Fibroblast of the conjunctiva (primary cell): ENCODE results near the gene DUSP8.
A peak's percentile ranks its signal among the peaks of the same experiment; 100 is the strongest.

Source experiments
- DNase-seq: peaks from one replicate; pipeline ENCODE4 v3.0.0-alpha.2; 2010; ENCODE audit warnings: low read depth

DUSP8 gene

DNA sequence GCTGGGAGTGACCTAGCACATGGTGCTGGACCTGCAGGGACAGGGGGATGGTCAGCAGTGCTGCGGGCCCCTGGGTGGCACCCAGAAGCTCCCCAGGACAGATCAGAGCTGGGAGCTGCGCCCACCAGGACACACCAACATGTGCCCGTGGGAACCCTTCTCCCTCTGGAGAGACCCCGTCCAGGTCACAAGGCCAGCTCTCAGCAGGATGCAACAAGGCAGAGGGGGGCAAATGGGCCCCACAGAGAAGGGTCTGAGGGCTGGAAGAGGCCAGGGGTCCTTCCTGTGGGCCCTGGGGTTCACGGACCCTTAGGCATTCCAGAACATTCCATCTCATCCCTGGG is 6.2 kb downstream of the DUSP8 start:
- no peak for DNase-seq

DNA sequence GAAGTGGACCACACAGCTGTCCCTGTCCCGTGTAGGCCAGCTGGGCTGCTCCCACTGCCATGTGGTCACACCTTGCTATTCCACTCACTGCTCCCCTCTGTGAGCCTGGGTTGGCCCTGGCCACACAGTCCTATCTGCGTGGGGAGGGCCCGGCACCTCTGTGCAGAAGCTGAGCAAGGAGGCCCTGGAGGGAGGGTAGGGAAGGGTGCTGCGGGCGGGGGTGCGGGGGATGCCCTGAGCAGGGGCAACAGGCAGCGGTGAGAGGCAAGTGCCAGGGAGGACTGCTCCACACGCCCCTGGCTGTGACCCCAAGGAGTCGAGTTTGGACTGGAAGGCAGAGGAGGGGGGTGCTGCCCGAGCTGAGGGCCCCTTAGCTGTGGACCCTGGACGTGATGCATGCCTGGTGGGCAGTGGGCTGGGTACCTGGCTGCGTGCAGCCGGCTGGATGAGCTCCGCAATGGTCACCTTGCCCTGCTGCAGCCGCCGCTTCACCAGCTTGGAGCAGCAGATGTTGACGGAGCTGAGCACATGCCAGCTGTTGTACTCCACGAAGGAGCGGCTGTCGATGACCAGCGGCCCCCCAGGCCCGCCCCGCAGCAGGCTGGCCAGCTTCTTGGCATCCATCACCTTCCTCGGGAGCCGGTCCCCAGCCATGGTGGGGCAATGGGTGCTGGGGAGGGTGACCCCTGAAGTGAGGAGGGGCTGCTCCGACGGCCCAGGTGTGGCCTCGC is 6.7 kb downstream of the DUSP8 start:
- no peak for DNase-seq

DNA sequence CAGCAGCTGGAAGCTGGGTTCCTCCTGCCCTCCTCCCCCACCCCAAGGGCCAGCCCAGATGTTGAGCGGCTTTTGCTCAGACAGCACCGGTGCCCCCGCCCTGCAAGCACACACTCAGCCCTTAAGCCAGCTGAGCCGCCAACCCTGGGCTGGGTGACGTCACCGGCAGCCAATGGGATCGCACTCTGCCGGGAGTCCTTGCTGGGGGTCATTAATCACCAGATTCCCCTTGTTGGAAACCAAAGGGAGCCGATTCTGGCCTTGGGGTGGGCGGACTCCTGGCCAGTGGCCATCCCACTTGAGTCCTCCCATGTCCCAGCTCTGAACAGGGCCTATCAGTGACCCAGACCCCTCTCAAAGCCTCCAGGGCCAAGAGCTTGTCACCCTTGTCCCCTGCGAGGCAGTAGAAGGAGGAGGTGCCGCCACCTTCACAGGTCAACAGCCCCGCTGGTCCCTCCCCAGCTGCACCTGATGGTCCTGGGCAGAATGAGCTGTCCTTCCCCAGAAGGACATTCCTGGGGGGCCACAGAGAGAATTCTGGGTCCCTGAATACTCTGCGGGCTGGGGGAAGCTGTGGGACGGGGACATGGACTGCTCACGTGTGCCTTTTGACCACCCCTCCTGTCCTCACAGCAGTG is 7.4 kb downstream of the DUSP8 start:
- DNase-seq = peak; percentile 71

DNA sequence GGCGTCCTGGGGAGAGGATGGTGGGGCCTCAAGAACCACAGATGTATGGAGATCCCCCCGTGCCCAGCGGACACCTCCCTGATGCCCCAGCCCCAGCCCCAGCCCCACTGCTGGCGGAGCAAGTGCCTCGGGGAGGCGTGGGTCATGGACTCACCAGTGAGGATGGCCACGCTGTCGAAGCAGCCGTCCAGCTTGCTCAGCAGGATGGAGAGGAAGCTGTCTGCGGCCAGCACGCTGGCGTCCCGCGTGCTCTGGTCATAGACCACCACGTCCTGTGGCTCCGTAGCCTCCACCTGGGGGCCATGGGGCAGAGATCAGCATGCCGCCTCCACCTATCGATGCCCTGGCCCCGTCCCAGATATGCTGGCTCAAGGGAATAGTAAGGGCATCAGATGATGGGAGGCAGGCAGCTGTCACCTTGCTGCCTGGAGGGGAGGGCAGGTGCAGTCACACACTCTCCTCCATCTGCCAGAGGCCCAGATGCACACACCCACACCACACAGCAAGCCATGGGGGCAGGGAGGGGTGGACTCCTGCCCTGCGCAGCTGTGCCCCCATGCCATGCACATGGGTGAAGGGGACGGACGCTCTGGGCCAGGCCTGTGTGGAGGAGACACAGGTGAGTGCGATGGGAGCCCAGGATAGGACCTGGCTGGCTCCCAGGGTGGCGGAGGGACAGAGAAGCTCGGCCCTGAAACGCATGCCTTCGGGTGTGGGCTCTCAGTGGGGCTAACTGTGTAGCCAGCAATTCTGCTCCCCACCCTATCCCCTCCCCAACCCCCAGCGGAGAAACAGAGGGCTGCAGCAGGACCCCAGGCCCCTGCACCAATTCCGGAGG is 8.2 kb downstream of the DUSP8 start:
- DNase-seq = no peak

DNA sequence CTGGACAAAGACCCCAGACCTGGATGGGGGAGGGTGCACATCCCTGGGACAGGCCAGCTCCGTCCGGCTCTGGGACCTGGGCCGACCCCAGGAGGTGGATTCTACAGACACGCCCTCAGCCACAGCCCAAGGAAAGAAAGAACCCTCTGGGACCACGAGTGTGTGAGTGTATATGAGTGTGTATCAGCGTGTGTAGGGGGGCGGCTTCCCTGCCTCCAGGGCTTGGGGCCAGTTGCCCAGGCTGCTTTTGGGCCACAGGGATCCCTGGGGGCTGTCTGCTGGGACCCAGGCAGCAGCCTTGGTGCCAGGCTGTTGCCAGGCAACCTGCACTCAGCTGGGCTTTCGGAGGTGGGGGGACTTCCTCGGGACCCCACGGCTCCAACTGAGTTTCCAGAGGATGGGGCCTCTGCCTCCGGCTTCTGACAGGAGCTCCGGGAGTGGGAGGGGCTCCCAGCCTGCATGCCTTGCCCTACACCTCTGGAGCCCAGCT is 8.9 kb downstream of the DUSP8 start:
- DNase-seq = no peak

DNA sequence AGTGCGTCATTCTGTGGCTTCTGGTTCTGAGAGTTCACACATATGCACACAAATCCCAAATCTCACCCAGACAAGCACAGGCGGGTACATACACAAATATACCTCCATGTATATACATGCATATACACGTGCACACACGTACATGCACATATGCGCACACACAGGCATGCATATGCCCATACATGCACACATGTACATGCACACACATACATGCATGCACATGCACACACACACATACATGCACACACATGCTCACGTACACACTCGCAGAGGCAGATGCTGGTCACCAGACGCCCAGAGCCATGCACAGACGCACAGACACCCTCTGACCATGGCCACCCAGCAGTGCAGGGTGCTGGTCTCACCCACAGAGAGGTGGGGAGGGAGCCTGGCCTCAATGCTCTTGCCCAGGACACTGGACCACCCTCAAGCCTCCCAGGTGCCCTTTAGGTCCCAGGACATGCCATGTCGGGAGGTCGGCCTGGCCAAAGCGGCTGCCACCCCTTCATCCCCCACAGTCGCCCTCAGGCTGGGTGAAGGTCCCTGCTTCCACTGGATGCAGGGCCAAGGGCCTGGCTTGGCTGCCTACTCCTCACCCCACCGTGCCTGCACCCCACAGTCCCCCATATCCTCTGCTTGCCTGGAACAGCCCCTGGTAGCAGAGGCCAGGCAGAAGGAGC is 9.5 kb downstream of the DUSP8 start:
- DNase-seq = no peak

DNA sequence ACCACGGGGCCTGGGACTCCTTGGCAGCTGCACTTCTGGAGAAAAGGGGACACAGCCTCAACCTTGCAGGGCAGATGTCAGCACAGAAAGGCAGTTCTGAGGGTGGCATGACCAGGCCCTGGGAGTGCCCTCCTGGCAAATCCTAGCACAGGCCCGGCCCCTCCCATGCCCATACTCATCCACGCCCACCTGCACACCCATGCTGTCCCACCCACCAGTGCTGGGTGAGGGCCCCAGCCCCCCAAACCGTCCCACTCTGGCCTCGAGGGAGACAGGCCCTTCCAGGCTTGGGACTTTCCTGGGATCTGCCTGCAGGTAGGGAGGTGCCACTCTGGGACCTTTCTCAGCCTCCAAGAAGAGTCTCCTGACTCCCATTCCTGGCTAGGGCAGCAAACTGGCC is 10.1 kb downstream of the DUSP8 start:
- no peak for DNase-seq

DNA sequence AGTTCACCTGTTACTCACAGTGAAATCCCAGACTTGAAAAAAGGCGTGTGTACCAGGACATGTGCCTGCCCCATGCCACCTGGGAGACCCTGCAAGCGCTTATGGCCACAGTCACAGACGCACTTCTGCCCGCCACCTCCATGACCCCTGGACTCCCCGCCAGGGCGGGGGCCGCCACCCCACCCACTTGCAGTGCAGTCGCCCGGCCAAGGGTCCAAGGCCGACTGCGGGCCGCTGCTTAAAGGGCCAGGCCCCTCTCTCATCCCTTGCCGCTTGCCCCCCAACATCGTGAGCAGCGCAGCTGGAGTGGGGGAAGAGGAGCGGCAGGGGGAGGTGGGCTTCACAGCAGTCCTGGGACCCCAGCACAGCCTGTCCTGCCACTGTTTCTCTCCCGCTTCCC is 10.8 kb downstream of the DUSP8 start:
- no peak for DNase-seq

DNA sequence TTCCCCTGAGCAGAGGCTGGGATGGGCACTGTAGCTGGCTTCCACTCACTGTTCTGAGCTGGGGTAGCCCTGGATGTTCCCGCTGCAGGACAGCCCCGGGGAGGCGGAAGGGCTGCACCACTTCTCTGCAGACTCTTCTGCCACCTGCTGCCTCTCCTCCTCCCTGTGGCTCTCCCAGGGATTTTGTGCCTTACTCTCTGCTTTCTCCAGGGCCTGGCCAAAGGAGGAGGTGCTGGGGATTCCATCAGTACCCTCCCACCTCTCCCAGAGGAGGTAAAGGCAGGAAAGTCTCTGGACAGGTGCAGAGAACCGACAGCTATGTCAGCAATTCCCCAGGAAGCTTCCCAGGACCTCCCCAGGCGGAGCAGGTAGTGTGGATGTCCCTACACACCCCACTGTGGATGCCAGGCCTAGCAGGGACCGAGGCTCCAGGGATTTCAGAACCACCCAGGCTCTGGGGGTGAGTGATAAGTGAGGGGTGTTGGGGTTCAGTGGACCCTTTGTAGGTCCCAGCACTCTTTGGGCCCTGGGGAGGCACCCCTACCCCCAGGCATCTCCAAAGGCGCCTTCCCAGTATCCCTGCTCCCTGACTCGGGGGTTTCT is 11.3 kb downstream of the DUSP8 start:
- no peak for DNase-seq

DNA sequence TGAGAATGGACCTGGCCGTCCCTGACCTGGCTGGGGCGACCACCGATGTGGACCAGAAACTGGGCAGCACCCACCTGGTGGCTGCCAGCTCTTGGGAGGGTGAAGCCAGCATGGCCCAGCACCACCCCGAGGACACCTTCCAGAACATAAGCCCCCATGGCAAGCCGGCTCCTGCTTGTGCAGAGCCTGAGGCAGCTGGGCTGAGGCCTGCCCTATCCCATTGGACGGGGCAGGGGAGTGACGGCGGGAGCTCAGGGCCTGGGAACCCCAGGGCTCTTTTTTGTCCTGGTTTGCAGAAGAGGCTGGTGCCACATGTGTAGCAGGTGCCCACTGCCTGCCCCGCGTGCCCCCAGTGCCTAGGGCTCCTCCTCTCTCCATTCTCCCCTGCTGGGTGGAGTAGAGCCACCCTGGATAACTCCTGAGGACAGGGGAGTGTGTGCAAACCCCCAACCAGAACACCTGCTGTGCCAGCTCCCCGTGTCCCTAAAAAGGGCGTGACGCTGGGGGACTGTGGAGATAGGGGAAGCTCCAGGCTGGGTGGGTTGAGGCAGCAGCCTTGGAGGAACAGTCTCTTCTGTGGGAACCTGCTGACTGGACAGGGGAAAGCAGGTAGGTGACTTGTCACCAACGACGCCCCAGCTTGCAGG is 11.9 kb downstream of the DUSP8 start:
- no peak for DNase-seq

DNA sequence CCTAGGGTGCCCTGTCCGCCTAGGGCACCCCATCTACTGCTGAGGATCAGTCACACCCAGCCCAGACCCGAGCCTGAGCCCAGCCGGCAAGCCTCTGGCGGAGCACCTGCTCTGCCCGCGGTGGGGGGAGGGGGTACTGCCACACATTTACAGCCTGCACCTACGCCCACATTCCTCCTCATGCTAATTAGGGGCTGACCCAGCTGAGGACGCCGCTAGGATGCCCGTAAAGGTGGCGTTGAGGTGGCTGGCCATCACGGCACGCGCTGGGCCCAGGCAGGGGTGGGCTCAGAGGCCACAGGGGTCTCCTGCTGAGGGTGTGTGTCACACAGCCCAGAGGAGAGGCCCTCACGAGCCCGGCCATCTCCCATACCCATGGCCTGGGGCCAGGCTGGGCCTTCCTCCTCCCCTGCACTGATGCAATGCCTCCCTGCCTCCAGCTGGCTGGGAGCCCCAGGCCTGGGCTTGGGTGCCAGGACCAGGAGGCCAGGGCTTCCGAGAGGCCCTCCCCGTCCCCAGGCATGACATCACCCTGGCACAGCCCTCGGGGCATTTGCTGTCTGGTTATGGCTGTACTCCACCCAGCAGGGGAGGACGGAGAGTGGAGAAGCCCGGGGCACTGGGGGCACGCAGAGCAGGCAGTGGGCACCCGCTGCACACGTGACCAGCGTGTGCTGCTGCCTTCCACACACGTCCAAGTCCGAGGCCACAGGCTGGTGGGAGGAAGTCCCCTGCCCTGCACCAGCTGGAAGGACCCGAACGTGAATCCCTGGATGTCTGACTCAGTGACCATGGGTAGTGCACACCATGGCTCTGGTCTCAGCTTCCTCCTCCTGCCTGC is 12.7 kb downstream of the DUSP8 start:
- peak; percentile 73 for DNase-seq

DNA sequence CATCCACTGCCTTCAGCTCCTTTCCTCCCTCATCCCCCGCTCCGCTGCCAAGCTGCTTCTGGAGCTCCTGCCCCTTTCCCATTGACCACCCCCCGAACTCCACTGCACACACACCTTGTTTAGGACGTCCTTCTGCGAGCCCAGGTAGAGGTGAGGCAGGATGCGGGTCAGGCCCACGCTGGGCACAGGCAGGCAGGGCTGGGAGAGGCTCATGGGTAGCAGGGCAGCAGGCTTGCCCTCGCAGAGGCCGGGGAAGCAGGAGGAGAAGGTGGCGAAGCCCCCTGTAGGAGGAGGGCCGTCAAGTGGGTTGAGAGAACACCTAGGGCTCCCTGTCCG is 13.3 kb downstream of the DUSP8 start:
- DNase-seq = no peak

DNA sequence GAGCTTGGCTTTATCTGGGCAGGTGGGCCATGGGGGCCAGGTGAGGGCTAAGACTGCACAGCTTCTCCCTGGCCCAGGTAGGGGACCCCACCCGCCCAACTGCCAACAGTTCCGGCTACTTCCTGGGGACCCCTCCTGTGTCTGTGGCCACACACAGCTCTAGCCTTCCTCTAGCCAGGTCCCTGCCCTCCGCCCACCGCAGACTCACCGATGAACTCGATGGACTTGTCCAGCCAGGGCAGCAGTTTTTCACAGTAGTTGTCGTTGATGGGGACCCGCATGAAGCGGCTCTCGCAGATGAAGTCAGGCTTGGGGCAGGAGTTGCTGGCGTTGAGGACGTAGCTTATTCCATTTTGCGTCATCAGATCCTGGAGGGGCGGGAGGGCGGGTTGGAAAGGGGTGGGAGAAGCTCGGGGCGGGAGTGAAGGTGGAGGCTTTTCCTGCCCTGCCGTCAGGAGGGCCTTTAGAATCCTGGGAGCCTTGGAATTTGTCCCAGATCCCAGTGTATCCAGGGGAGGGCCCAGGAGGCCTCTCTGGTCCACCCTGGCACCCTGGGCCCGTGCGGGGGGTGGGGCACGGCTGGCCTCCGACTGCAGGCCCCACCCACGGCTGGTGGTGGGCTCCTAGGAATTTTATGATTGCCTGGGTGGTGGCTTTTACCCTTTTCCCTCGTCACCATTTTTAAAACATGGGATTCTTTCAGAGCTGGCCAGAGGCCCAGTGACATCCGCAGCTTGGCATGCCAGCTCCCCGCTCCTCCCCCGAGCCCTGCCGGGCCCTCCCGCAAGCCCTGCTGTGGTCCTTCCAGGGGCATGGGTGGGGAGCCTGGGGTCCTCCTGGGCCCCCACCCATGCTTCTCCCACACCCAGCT is 13.9 kb downstream of the DUSP8 start:
- DNase-seq = peak; percentile 24

DNA sequence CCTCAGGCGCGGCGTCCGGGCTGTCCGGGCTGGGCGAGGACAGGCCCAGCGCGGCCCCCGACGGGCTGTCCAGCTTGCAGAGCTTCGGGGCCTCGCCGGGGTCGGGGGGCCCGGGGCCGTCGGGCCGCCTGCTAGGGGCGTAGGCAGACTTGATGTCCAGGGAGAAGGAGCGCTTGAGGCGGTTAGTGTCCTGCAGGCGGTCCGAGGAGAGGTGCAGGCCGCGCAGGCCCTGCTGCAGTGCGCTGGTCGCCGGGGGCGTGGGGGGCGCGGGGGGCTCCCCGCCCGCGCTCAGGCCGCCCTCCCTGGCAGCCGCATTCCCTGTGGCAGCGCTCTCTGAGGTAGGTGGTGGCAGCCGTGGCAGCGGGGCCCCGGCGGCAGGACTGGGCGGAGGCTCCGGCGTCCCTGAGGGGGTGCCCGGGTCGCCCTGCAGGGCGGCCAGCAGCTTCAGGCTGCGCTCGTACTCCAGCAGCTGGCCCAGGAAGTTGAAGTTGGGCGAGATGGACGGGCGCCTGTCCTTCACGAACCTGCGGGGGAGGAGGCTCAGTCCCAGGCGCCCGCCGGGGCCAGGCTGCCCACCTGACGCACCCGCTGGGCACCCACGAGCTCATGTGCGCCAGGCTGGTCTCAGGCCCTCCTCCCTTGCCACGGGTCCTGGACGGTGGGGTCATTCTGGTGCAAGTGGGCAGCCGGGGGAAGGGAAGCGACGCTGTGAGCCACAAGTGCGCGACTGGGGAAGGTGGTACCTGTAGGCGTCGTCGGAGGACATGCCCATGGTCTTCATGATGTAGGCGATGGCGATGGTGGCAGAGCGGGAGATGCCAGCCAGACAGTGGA is 14.8 kb downstream of the DUSP8 start:
- DNase-seq = no peak

DNA sequence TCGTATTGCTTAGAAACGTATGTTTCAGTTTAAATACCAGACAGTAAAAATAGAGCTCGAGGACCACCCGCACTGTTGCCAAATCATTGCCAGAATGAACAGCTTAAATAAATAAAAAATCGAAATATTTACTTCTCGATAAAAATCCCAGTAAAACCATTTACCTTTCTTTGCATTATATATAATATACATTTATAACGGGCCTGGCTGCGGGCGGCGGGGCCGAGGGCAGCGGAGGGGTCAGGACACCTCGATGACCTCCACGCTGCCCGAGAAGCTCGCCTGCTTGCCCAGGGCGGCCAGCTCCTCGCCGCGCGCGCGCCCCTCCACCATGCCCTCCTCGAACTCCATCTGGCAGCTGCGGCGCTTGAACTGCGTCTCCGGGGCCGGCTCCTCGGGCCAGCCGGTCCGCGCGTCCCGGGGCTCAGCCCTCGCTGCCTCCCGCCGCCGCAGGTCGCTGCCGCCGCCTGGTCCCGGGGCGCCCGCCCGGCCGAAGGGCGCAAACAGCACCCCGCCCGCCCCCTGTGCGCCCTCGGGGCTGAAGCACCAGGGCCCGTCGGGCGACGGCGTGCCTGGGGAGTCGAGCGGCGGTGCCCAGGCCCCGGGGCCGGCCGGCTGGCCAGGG is 15.7 kb downstream of the DUSP8 start:
- no peak for DNase-seq

DNA sequence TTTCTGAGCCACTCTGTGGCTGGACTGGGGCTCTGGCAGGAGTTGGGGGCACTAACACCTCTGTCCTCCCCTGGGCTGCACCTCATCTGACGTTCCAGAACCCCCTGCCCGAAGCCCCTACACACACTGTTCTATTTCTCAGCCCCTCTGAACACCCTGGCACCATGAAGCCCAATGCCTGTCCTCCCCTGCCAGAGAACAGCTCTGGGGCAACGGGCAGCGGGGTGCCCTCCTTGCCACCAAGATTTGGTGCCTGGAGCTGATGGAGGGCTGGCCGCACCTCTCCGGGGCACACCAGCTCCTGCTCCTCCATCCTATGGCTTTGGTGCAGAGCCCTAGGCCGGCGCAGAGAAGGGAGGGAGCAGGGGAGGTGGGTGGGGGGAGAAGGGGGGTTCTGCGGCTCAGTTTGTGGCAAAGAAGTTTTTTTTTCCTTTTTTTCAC is 16.3 kb downstream of the DUSP8 start:
- DNase-seq = no peak

DNA sequence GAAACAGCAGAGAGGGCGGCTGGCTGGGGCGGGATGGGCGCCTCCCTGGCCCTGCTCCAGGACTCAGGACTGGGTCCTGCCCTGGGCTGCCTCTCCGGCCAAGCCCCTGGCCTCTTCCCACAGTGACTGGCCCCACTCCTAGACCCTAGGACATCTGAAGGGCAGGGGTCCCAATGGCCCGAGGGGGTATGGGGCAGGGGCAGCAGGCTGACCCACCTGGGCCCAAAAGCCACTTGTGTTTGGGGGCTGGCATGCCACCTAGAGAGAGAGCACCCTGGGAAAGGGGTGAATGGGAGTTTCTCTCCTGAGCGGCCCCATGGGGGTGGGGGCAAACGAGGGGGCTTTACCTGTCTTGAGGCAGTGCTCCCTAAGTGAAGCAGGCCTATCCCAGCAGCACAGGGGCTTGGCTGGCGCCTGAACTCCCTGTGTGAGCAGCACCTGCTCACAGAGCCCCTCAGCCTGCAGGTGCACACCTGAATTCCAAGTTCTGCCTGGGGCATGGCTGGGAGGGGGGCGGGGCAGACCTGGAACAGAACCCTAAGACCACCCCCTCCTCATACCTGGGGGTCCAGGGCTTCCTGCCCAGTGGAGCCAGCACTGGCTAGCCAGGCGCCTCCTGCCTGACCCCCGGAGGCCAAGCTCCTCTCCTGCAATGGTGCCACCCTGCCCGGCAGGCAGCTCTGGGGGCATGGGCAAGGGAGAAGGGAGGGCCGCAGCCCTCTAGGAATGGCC is 16.9 kb downstream of the DUSP8 start:
- DNase-seq = no peak
